HCT116 (cell line): ENCODE measurements around the gene SH3GL1. TPM values are rescaled to one million over a fixed set of nuclear protein-coding genes. Genes with fewer than 3 reads are reported as not detected.

Experiments
- ATAC-seq: fragments of 200-7000 bp; cut with Tn5 transposase; 2 replicates; pipeline ENCODE4 v1.9.1; 2020; ENCODE audit warnings: mild to moderate bottlenecking, moderate library complexity
- BruUV-seq: library from RNA; stranded (reverse); fragments of 400-500 nt; replicated peaks from 2 replicates; lab custom pipeline; 2021; lab: Mats Ljungman, UMichigan
- CTCF ChIA-PET: fragments of 300-600 bp; sonication (Branson Sonifier 250); formaldehyde crosslinking; loops from one replicate; lab custom pipeline; 2021; ENCODE audit warnings: antibody characterized with exemption; lab: Charles Lee
- POLR2A ChIA-PET: fragments of 300-600, 350-600 bp; sonication (Branson Sonifier 250); formaldehyde crosslinking; loops from one replicate; lab custom pipeline; 2021; ENCODE audit warnings: antibody characterized with exemption; lab: Charles Lee
- RAD21 ChIA-PET, 2 experiments: fragments of 300-600 bp; sonication (Branson Sonifier 250); formaldehyde crosslinking; loops; one replicate each; lab custom pipeline; 2023; ENCODE audit warnings: low total read pairs in 2 of 2; ENCODE audit not compliant: uncharacterized antibody in 2 of 2, unreplicated experiment in 2 of 2, low non-redundant PET in 1 of 2; lab: Charles Lee
- DNase-seq: peaks from one replicate; pipeline ENCODE4 v3.0.0-alpha.2; 2010; ENCODE audit warnings: low read depth, low spot score
- H2AFZ ChIP-seq: fragments of 200-600 bp; shearing (Covaris generic), sonication (generic); 2 replicates; pipeline ENCODE4 v1.6.1; 2017; ENCODE audit warnings: low read depth, mixed run types, mixed read lengths, antibody characterized with exemption, low read length; ENCODE audit not compliant: poor library complexity, severe bottlenecking
- H3K27ac ChIP-seq: 2 replicates; pipeline ENCODE4 v1.5.1; 2012; ENCODE audit warnings: low read depth, low read length
- H3K27me3 ChIP-seq: fragments of 200-600 bp; sonication (generic); 2 replicates; pipeline ENCODE4 v1.6.1; 2016; ENCODE audit warnings: mixed run types, low read length, mixed read lengths; ENCODE audit not compliant: insufficient read depth
- H3K36me3 ChIP-seq, 2 experiments: fragments of 200-500 bp in 1 of 2; fragments of 200-600 bp in 1 of 2; sonication (Bioruptor generic) in 1 of 2; sonication (generic) in 1 of 2; 2 replicates each; pipeline versions ENCODE4 v1.5.1 to v1.6.1; 2014 to 2016; ENCODE audit warnings: low read length in 2 of 2, inconsistent platforms in 1 of 2, mixed read lengths in 1 of 2, mixed run types in 1 of 2; ENCODE audit not compliant: insufficient read depth in 2 of 2, control insufficient read depth in 1 of 2
- H3K4me1 ChIP-seq, 2 experiments: fragments of 200-600 bp in 1 of 2; sonication (generic) in 1 of 2; 2 replicates each; pipeline versions ENCODE4 v1.5.1 to v1.6.1; 2012 to 2017; ENCODE audit warnings: low read length in 2 of 2, inconsistent platforms in 1 of 2, mild to moderate bottlenecking in 1 of 2, mixed read lengths in 1 of 2, mixed run types in 1 of 2, moderate library complexity in 1 of 2; ENCODE audit not compliant: insufficient read depth in 2 of 2, control insufficient read depth in 1 of 2
- H3K4me2 ChIP-seq: fragments of 200-600 bp; sonication (generic); 2 replicates; pipeline ENCODE4 v1.6.1; 2017; ENCODE audit warnings: mixed run types, low read length, mixed read lengths
- H3K4me3 ChIP-seq, 2 experiments: fragments of 200-600 bp in 1 of 2; sonication (generic) in 1 of 2; replicated peaks in 1 of 2; 2 replicates each; pipeline ENCODE4 v1.5.1; 2011 to 2016; ENCODE audit warnings: low read length in 2 of 2, control low read depth in 1 of 2, low read depth in 1 of 2, mild to moderate bottlenecking in 1 of 2, mixed read lengths in 1 of 2, mixed run types in 1 of 2
- H3K79me2 ChIP-seq: fragments of 200-600 bp; sonication (generic); 2 replicates; pipeline ENCODE4 v1.6.1; 2017; ENCODE audit warnings: mild to moderate bottlenecking, mixed run types, low read length, moderate library complexity, mixed read lengths; ENCODE audit not compliant: insufficient read depth
- H3K9ac ChIP-seq: fragments of 200-600 bp; sonication (generic); 2 replicates; pipeline ENCODE4 v1.6.1; 2016; ENCODE audit warnings: low read length, mixed read lengths
- H3K9me2 ChIP-seq: fragments of 200-600 bp; sonication (generic), shearing (Covaris generic); 2 replicates; pipeline ENCODE4 v1.6.1; 2017; ENCODE audit warnings: mixed run types, mild to moderate bottlenecking, moderate library complexity; ENCODE audit not compliant: insufficient read depth
- H3K9me3 ChIP-seq, 2 experiments: fragments of 200-500 bp in 1 of 2; fragments of 200-600 bp in 1 of 2; sonication (Bioruptor generic) in 1 of 2; sonication (generic) in 1 of 2; 2 replicates each; pipeline ENCODE4 v1.6.1; 2014 to 2017; ENCODE audit warnings: low read length in 2 of 2, mixed read lengths in 2 of 2, inconsistent platforms in 1 of 2, low read depth in 1 of 2, mild to moderate bottlenecking in 1 of 2, mixed run types in 1 of 2, moderate library complexity in 1 of 2; ENCODE audit not compliant: control insufficient read depth in 1 of 2, insufficient read depth in 1 of 2
- H4K20me1 ChIP-seq: fragments of 200-600 bp; sonication (generic), shearing (Covaris generic); 2 replicates; pipeline ENCODE4 v1.6.1; 2017; ENCODE audit warnings: mixed run types, mild to moderate bottlenecking, moderate library complexity; ENCODE audit not compliant: insufficient read depth
- CBX3 ChIP-seq: IDR thresholded peaks from 2 replicates; pipeline ENCODE4 v1.6.1; 2012; ENCODE audit warnings: low read depth
- CEBPB ChIP-seq: IDR thresholded peaks from 2 replicates; pipeline ENCODE4 v1.6.1; 2012; ENCODE audit warnings: low read depth
- EGR1 ChIP-seq: IDR thresholded peaks from 2 replicates; pipeline ENCODE4 v1.6.1; 2012; ENCODE audit warnings: low read depth
- ELF1 ChIP-seq: IDR thresholded peaks from 2 replicates; pipeline ENCODE4 v1.6.1; 2012; ENCODE audit warnings: low read depth, borderline replicate concordance
- EZH2 ChIP-seq: fragments of 200-600 bp; sonication (generic); IDR thresholded peaks from 2 replicates; pipeline ENCODE4 v1.6.1; 2017; ENCODE audit warnings: antibody characterized with exemption, mixed run types
- EZH2phosphoT487 ChIP-seq: fragments of 200-600 bp; IDR thresholded peaks from 2 replicates; pipeline ENCODE4 v1.6.1; 2018; ENCODE audit warnings: antibody characterized with exemption, borderline replicate concordance
- JUND ChIP-seq: IDR thresholded peaks from 2 replicates; pipeline ENCODE4 v1.6.1; 2012
- POLR2A ChIP-seq: IDR thresholded peaks from 2 replicates; pipeline ENCODE4 v1.7.0; 2011; ENCODE audit warnings: borderline replicate concordance; ENCODE audit not compliant: insufficient read depth, insufficient read length; ENCODE audit errors: extremely low read depth
- POLR2AphosphoS5 ChIP-seq: IDR thresholded peaks from 2 replicates; pipeline ENCODE4 v1.6.1; 2011; ENCODE audit warnings: mild to moderate bottlenecking, low read depth, low read length, moderate library complexity
- RAD21 ChIP-seq: IDR thresholded peaks from 2 replicates; pipeline ENCODE4 v1.6.1; 2012; ENCODE audit warnings: low read depth, mild to moderate bottlenecking
- SRF ChIP-seq: IDR thresholded peaks from 2 replicates; pipeline ENCODE4 v1.6.1; 2012; ENCODE audit warnings: low read depth
- ZFX ChIP-seq: fragments of 450-650 bp; IDR thresholded peaks from 2 replicates; pipeline ENCODE4 v1.6.1; 2017
- intact Hi-C: fragments of 100-400 bp; cut with micrococcal nuclease; formaldehyde crosslinking; loops from 2 replicates; pipeline ENCODE4 v1.10.0; 2022
- total RNA-seq: library from RNA; stranded (reverse); gene quantifications from one replicate; pipeline ENCODE4 v1.2.1, GENCODE V29; 2021; ENCODE audit not compliant: unreplicated experiment
- TF ChIP-seq, protein P1 (sequence below): IDR thresholded peaks from 2 replicates; pipeline ENCODE4 v1.6.1; 2012
- TF ChIP-seq, protein P2 (sequence below): IDR thresholded peaks from 2 replicates; pipeline ENCODE4 v1.6.1; 2012
- TF ChIP-seq, protein P3 (sequence below): IDR thresholded peaks from 2 replicates; pipeline ENCODE4 v1.6.1; 2011; ENCODE audit warnings: mild to moderate bottlenecking, low read length, moderate library complexity; ENCODE audit not compliant: insufficient replicate concordance; ENCODE audit errors: extremely low read depth
- TF ChIP-seq, protein P4 (sequence below), 3 experiments: fragments of 200-600 bp in 1 of 3; sonication (generic) in 1 of 3; IDR thresholded peaks in 2 of 3; conservative IDR thresholded peaks in 1 of 3; 2 replicates each; pipeline ENCODE4 v1.5.1; 2012 to 2017; ENCODE audit warnings: low read depth in 2 of 3, low read length in 2 of 3, antibody characterized with exemption in 1 of 3, borderline replicate concordance in 1 of 3, control low read depth in 1 of 3, mild to moderate bottlenecking in 1 of 3, mixed read lengths in 1 of 3, mixed run types in 1 of 3, moderate library complexity in 1 of 3; ENCODE audit not compliant: insufficient read depth in 1 of 3

SH3GL1 gene
- total RNA-seq, 1 experiment from 2014 or later, result 86.0 TPM

DNA sequence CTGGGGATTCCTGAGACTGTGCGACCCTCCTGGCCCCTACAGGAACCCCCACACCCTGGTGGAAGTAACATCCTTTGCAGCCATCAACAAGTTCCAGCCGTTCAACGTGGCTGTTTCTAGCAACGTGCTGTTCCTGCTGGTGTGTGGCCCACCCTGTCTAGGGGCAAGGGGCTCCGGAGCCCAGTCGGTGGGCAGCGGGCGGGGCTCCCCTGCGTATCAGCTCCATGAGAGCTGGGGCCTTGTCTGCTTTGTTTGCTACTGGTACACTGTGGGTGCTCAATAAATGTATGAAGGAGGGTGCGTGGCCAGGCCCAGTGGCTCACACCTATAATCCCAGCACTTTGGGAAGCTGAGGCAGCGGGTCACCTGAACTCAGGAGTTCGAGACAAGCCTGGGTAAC, 46.1 kb downstream of the SH3GL1 start:
- ChIA-PET CTCF (interaction anchor here (1.1 kb wide), 1 partner anchor 87 kb away, joined by 4 read pairs; no protein-coding TSS in a partner anchor), RAD21 (no interaction called here), POLR2A (interaction anchor here (0.6 kb wide), 1 partner anchor 108 kb away, joined by 3 read pairs; the partner anchor contains the start of gene YJU2)
- Histone ChIP-seq H4K20me1 (no peaks in the 10 kb centered on the region), H3K36me3 (peaks cover 3 to 4% of the 10 kb centered on the region in 2 experiments; a peak in 2 of 4 replicates), H3K9ac (no peak overlapping the region), H3K4me1 (no peaks in the 10 kb centered on the region), H3K9me2 (no peaks in the 10 kb centered on the region), H3K9me3 (no peaks in the 10 kb centered on the region), H3K27me3 (no peaks in the 10 kb centered on the region), H2AFZ (no peak overlapping the region), H3K79me2 (no peaks in the 10 kb centered on the region), H3K4me2 (no peak overlapping the region), H3K27ac (no peak overlapping the region; the same call in 1 of the 2 replicates), H3K4me3 (no peak overlapping the region)
- no peak for DNase-seq
- BruUV-seq, result no TSS peak
- intact Hi-C loops, result no loop called here
- no peak for ATAC-seq
- TF ChIP-seq POLR2A, result no peak
- TF ChIP-seq, protein P1, sequence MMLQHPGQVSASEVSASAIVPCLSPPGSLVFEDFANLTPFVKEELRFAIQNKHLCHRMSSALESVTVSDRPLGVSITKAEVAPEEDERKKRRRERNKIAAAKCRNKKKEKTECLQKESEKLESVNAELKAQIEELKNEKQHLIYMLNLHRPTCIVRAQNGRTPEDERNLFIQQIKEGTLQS, result no peak
- TF ChIP-seq CEBPB, result no peak
- TF ChIP-seq, protein P2, sequence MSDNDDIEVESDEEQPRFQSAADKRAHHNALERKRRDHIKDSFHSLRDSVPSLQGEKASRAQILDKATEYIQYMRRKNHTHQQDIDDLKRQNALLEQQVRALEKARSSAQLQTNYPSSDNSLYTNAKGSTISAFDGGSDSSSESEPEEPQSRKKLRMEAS, result no peak
- TF ChIP-seq, protein P3, sequence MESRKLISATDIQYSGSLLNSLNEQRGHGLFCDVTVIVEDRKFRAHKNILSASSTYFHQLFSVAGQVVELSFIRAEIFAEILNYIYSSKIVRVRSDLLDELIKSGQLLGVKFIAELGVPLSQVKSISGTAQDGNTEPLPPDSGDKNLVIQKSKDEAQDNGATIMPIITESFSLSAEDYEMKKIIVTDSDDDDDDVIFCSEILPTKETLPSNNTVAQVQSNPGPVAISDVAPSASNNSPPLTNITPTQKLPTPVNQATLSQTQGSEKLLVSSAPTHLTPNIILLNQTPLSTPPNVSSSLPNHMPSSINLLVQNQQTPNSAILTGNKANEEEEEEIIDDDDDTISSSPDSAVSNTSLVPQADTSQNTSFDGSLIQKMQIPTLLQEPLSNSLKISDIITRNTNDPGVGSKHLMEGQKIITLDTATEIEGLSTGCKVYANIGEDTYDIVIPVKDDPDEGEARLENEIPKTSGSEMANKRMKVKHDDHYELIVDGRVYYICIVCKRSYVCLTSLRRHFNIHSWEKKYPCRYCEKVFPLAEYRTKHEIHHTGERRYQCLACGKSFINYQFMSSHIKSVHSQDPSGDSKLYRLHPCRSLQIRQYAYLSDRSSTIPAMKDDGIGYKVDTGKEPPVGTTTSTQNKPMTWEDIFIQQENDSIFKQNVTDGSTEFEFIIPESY, result no peak
- TF ChIP-seq, protein P4, sequence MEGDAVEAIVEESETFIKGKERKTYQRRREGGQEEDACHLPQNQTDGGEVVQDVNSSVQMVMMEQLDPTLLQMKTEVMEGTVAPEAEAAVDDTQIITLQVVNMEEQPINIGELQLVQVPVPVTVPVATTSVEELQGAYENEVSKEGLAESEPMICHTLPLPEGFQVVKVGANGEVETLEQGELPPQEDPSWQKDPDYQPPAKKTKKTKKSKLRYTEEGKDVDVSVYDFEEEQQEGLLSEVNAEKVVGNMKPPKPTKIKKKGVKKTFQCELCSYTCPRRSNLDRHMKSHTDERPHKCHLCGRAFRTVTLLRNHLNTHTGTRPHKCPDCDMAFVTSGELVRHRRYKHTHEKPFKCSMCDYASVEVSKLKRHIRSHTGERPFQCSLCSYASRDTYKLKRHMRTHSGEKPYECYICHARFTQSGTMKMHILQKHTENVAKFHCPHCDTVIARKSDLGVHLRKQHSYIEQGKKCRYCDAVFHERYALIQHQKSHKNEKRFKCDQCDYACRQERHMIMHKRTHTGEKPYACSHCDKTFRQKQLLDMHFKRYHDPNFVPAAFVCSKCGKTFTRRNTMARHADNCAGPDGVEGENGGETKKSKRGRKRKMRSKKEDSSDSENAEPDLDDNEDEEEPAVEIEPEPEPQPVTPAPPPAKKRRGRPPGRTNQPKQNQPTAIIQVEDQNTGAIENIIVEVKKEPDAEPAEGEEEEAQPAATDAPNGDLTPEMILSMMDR (IDR thresholded peaks at IDR 0.05 in 2 of 3, conservative IDR thresholded peaks at IDR 0.05 in 1 of 3; ENCODE audit: borderline replicate concordance in 1 of 3, insufficient read depth in 1 of 3, low read depth in 2 of 3, low read length in 2 of 3), result no peak
- TF ChIP-seq EZH2, result no peak
- no peak for TF ChIP-seq RAD21
- no peak for TF ChIP-seq POLR2AphosphoS5
- TF ChIP-seq EZH2phosphoT487, result no peak
- TF ChIP-seq SRF, result no peak
- TF ChIP-seq ZFX, result no peak
- no peak for TF ChIP-seq EGR1
- no peak for TF ChIP-seq ELF1
- TF ChIP-seq CBX3, result no peak
- no peak for TF ChIP-seq JUND
